ENCODE results near the gene PROX2. TPM values are rescaled to one million over a fixed set of nuclear protein-coding genes. Genes with fewer than 3 reads are reported as not detected.

Gene PROX2
- total RNA-seq, 1 donor from 2014 or later = not detected

GRCh38 chr14:74863274-74863673 is 12.7 kb downstream of the PROX2 start:
- no peaks in the 10 kb centered on the region for H3K36me3 ChIP-seq (ENCODE audit: control insufficient read depth, insufficient read depth, low read length)

DNA sequence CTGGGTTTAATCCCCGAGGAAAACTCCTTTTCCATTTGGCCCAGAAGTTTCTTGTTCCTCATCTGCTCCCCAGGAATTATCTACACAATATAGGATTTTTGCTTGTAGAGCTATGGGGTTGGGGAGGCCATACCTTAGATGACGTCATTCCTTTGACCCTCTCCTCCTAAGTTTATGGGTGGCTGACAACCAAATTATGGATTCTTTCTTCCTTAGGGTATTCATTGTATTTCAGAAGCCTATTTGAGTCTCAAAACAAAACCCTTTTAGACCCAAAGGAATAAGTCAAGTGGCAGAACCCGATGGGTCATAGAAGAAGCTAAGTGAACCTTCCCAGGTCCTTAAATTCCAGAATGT is 14.2 kb downstream of the PROX2 start:
- no peak overlapping the region for H3K4me3 ChIP-seq (ENCODE audit: low read depth, low read length)
- DNase-seq (ENCODE audit: low read depth) = no peak
- H3K36me3 ChIP-seq (ENCODE audit: control insufficient read depth, insufficient read depth, low read length) = no peaks in the 10 kb centered on the region
- TF ChIP-seq, protein P1, sequence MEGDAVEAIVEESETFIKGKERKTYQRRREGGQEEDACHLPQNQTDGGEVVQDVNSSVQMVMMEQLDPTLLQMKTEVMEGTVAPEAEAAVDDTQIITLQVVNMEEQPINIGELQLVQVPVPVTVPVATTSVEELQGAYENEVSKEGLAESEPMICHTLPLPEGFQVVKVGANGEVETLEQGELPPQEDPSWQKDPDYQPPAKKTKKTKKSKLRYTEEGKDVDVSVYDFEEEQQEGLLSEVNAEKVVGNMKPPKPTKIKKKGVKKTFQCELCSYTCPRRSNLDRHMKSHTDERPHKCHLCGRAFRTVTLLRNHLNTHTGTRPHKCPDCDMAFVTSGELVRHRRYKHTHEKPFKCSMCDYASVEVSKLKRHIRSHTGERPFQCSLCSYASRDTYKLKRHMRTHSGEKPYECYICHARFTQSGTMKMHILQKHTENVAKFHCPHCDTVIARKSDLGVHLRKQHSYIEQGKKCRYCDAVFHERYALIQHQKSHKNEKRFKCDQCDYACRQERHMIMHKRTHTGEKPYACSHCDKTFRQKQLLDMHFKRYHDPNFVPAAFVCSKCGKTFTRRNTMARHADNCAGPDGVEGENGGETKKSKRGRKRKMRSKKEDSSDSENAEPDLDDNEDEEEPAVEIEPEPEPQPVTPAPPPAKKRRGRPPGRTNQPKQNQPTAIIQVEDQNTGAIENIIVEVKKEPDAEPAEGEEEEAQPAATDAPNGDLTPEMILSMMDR (IDR thresholded peaks at IDR 0.05; ENCODE audit: insufficient read depth, low read length, severe bottlenecking) = no peak
- FAIRE-seq = no peak
- H3K27me3 ChIP-seq (ENCODE audit: control insufficient read depth, insufficient read depth, low read length) = peaks cover 2% of the 10 kb centered on the region

More at GRCh38 chr14:74863274-74863673, 12.7 kb downstream of the PROX2 start:
- TF ChIP-seq, protein P1 (IDR thresholded peaks at IDR 0.05; ENCODE audit: insufficient read depth, low read length, severe bottlenecking) = no peak
- Histone ChIP-seq H3K4me3 (ENCODE audit: low read depth, low read length) (no peak overlapping the region), H3K27me3 (ENCODE audit: control insufficient read depth, insufficient read depth, low read length) (peaks cover 2% of the 10 kb centered on the region)
- FAIRE-seq (no peak), DNase-seq (ENCODE audit: low read depth) (no peak)

DNA sequence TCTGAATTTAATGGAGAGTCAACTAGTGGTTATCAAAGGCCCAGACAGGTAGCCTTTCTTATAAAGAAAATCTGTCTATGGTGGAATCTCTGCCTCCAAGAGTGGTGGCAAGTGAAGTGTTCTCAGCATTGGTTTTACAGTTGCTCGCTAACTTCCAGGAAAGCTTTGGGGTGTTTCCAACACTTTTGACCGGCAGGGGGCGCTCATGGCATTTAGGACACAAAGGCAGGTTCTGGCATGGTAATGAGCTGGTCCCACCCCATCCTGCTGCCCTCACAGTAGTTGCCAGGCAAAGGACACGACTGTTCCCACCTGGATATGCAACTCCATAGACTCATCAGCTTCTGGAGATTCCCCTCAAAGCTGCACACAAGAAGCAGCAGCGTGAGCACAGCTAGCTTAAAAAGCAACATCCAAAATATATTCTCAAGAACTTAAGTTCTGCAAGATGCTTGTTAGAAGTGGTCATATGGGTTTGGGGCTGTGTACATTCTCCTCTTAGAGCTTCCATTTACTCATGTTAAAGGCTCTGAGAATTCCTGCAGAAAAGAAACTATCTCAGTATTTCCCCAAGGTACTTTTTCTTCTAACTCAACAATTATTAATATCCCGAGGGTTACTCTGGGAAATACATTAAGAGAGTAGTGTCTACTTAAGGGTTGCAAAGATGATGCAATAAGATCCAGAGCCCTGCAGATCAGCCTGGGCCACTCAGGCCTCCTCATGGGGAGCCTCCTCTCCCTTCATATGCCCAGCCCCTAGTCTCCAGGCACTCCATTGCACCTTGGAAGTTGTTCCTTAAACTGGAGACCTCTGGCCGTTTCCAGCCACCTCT is 14.8 kb downstream of the PROX2 start:
- DNase-seq (ENCODE audit: low read depth) = peak; percentile 73
- no peak for FAIRE-seq
- TF ChIP-seq, protein P1 (IDR thresholded peaks at IDR 0.05; ENCODE audit: insufficient read depth, low read length, severe bottlenecking) = peak; percentile 85
- Histone ChIP-seq H3K36me3 (ENCODE audit: control insufficient read depth, insufficient read depth, low read length) (no peaks in the 10 kb centered on the region), H3K27me3 (ENCODE audit: control insufficient read depth, insufficient read depth, low read length) (peaks cover 2% of the 10 kb centered on the region), H3K4me3 (ENCODE audit: low read depth, low read length) (no peak overlapping the region)

- FAIRE-seq (no peak), DNase-seq (ENCODE audit: low read depth) (no peak)
- H3K36me3 ChIP-seq (ENCODE audit: control insufficient read depth, insufficient read depth, low read length) = no peaks in the 10 kb centered on the region
- H3K4me3 ChIP-seq (ENCODE audit: low read depth, low read length) = no peak overlapping the region
- TF ChIP-seq, protein P1 (IDR thresholded peaks at IDR 0.05; ENCODE audit: insufficient read depth, low read length, severe bottlenecking) = no peak
- peaks cover 2% of the 10 kb centered on the region for H3K27me3 ChIP-seq (ENCODE audit: control insufficient read depth, insufficient read depth, low read length)
These were observed 16.0 kb downstream of the PROX2 start for GRCh38 chr14:74859757-74860552.

DNA sequence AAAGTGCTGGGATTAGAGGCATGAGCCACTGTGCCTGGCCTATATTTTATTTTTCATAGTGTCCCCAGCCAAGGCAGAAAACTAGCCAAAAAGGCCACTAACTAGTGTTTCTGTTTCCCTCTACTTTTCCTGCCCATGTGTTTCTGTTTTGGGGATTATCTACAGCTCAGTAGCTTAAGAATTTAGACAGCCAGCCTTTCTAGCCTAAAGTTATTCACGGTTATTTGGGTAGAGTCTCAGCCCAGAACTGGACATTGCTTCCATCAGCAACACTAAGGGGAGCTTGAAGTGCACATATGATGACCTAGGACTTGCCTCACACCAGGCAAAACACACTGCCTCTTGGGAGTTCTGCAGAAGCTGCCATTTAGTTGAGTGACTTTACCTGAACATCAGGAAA is 17.9 kb downstream of the PROX2 start:
- TF ChIP-seq, protein P1 (IDR thresholded peaks at IDR 0.05; ENCODE audit: insufficient read depth, low read length, severe bottlenecking) = no peak
- no peaks in the 10 kb centered on the region for H3K36me3 ChIP-seq (ENCODE audit: control insufficient read depth, insufficient read depth, low read length)
- FAIRE-seq = no peak
- no peak overlapping the region for H3K4me3 ChIP-seq (ENCODE audit: low read depth, low read length)
- no peak for DNase-seq (ENCODE audit: low read depth)
- peaks cover 2% of the 10 kb centered on the region for H3K27me3 ChIP-seq (ENCODE audit: control insufficient read depth, insufficient read depth, low read length)

Measured in bronchial epithelial cell (primary cell).